Endothelial cell of umbilical vein (primary cell): ENCODE data around the gene TERT.

ENCODE experiments used
- EZH2 ChIP-seq: IDR thresholded peaks from 2 replicates; pipeline ENCODE4 v1.6.1; 2012; ENCODE audit warnings: borderline replicate concordance, low read depth, mild to moderate bottlenecking, moderate library complexity, low read length, inconsistent platforms; ENCODE audit not compliant: severe bottlenecking
- GATA2 ChIP-seq: IDR thresholded peaks from 2 replicates; pipeline ENCODE4 v1.7.0; 2011; ENCODE audit warnings: low read depth, mild to moderate bottlenecking, moderate library complexity, mixed read lengths, low read length; ENCODE audit not compliant: insufficient read length, insufficient read depth
- MYC ChIP-seq: IDR thresholded peaks from one replicate; pipeline ENCODE4 v1.6.1; 2011; ENCODE audit warnings: mild to moderate bottlenecking, low read depth, low read length
- POLR2A ChIP-seq: IDR thresholded peaks from 2 replicates; pipeline ENCODE4 v1.6.1; 2012; ENCODE audit warnings: low read depth, mild to moderate bottlenecking, control low read depth, low read length
- TF ChIP-seq, protein P1 (sequence below), 2 donors: IDR thresholded peaks; 1 replicate in 1 of 2; 2 replicates in 1 of 2; pipeline ENCODE4 v1.5.1; 2011; ENCODE audit warnings: low read length in 2 of 2, mild to moderate bottlenecking in 2 of 2, moderate library complexity in 2 of 2, control low read depth in 1 of 2, inconsistent platforms in 1 of 2, low read depth in 1 of 2; ENCODE audit not compliant: insufficient read depth in 1 of 2; ENCODE audit errors: extremely low read depth in 1 of 2

DNA sequence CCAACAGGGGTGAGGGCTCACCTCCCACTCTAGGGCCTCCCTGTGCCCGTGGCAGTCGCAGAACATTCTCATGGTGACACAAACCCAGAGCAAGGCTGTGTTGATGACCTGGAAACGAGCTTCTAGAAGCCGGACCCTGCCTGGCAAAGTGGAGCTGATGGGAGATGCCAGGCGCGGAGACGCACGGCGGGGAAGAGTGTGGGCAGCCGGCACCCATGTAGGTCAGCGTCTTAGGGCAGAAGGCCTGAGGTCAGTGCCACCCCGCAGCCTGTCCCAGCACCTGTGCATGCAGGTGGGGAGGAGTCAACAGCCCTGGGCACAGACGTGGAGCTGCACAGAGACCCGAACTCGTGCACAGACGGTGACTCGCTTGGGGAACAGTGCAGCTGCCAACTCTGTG is 64.3 kb downstream of the TERT start:
- TF ChIP-seq GATA2 (no peak), MYC (no peak), EZH2 (no peak), POLR2A (no peak)
- TF ChIP-seq, protein P1, sequence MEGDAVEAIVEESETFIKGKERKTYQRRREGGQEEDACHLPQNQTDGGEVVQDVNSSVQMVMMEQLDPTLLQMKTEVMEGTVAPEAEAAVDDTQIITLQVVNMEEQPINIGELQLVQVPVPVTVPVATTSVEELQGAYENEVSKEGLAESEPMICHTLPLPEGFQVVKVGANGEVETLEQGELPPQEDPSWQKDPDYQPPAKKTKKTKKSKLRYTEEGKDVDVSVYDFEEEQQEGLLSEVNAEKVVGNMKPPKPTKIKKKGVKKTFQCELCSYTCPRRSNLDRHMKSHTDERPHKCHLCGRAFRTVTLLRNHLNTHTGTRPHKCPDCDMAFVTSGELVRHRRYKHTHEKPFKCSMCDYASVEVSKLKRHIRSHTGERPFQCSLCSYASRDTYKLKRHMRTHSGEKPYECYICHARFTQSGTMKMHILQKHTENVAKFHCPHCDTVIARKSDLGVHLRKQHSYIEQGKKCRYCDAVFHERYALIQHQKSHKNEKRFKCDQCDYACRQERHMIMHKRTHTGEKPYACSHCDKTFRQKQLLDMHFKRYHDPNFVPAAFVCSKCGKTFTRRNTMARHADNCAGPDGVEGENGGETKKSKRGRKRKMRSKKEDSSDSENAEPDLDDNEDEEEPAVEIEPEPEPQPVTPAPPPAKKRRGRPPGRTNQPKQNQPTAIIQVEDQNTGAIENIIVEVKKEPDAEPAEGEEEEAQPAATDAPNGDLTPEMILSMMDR (IDR thresholded peaks at IDR 0.05; ENCODE audit: extremely low read depth in 1 of 2, insufficient read depth in 1 of 2, low read depth in 1 of 2, low read length in 2 of 2) = no peak
